GM18907 (cell line): Measurements from ENCODE around the gene MICAL3.

ENCODE experiments used
- ATAC-seq: cut with Tn5 transposase; IDR thresholded peaks from one replicate; pipeline ENCODE4 v1.9.1; 2021; ENCODE audit warnings: mild to moderate bottlenecking, moderate library complexity; ENCODE audit not compliant: unreplicated experiment

The MICAL3 gene

DNA sequence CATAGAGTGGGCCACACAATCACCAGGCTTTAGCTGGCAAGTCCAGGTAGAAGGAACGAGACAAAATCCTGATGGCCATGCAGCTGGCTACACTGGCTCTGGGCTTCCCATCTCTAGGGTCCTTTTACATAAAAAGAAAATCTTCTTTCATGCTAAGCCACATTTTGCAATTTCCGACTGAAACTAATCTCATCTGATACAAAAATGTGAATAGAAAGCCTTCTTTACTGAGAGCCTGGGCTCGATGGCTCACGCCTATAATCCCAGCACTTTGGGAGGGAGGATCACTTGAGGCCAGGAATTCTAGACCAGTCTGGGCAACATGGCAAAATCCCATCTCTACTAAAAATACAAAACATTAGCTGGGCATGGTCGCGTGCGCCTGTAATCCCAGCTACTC is 67.2 kb downstream of the MICAL3 start:
- ATAC-seq, result no peak

DNA sequence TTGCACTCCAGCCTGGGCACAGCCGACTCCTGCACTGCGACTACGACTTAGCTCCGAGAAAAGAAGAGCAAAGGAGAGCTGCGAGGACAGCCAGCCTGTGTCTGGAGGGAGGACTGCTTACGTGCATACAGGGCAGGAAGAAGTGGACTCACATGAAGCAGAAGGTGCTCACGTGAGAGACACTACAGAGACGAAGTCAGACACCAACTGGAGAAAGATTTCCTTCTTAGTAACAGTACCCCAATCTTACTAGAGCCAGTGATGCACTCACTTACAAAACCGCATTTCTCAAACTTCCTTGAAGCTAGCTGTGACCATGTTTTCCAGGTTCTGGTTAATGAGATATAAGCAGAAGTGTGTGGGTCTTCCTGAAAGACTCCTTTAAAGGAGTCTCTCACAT is 67.7 kb downstream of the MICAL3 start:
- ATAC-seq, result no peak

DNA sequence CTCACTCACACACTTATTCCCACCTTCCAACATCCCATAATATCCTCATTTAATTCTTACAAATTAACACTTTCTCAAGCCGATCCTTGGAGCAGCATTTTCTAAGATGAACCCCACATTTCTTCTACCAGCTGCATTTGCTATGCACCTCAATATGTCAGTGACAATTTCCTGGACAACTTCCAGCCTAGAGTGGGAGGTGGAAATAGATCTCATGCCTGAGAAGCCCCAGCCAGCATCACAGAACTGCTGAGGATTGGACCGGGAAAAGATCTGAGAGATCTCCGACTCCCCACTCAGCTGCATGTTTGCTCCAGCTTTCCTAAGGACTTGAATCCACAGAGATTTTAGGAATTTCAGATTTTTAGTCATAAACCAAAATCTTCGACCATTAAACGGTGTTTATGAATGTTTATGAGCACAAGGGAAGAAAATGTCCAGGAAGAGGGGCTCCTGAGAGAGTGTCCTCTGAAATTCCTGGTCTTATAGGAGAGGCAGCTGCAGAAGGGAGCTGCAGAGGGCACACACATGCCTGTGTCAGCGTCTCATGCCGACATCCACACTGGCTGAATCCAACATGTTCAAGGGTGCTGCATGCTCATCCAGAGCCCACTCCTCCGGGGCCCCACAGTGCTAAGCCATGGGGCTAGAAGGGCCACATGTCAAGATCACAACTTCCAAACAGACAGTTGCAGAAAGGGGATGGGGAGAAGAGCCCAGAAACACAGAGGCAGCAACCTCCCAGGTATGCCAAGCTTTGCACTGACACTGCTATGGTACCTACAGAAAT is 68.6 kb downstream of the MICAL3 start:
- ATAC-seq, result no peak

DNA sequence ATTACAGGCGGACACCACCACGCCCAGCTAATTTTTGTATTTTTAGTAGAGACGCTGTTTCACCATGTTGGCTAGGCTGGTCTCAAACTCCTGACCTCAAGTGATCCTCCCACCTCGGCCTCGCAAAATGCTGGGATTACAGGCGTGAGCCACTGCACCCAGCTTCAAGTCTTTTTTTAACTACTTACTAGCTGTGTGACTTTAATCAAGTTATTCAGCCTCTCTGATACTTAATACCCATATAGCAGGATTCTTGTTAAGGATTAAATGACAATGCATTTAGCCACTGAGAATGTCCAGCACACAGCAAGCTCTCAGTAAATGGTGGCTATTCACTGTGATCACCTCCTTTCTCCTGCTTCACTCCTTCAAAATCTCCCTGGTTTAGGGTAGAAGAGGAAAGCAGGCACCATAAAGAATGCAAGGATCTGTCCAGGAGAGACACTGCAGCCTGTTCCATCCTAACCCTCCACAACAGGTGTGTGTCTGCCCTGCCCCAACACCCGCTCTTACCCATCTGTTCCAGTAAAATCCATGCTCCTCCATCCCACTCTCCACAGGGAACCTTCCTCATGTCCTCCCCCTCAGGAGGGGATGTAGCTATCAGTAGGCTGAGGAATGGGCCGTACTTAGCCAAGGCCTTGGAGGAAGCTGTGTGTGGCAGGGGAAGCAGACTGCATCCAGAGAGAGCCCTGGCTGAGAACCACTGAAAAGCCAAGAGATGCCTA is 69.3 kb downstream of the MICAL3 start:
- no peak for ATAC-seq

DNA sequence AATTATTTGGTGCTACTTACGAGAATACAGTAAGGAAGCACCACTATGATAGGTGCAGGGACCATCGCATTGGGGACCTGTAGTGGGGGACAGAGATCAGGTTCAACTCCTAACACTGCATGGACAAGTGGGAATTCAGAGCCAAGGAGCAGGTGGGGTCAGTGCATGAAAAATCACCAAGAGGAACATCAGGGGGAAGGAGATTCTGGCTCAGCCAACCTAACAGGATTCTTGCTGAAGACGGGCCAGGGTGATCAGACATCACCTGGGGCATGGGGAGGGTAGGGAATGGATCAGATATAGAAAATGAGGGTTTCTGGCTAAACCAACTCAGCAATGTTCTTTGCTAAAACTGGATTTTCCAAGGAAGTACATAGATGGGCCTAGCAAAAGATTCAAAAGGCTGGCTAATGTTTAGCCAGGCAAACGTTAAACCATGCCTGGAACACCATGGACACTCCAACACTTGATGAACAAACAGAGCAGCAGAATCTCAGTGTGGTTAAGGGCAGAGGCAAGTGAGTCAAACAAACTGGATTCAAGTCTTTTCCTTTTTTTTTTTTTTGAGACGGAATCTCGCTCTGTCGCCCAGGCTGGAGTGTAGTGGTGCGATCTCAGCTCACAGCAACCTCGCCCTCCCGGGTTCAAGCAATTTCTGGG is 70.0 kb downstream of the MICAL3 start:
- no peak for ATAC-seq

DNA sequence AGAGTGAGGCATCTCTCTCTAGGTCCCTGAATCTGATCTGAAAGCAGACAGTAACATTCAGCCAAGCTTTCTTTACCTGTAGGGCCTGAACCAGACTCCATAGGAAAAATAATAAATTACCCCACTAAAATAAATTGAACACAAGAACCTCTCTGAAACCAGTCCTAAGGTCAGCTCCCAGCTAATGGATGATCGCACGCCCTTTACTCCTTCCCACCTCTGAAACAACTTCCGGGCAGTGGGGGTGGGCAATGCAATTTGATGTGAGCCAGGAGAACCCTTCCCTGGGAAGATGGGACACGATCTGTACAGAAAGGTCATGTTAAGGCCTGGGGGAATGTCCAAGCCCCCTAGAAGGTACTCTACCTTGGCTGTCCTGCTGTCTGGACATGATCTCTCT is 71.2 kb downstream of the MICAL3 start:
- no peak for ATAC-seq

DNA sequence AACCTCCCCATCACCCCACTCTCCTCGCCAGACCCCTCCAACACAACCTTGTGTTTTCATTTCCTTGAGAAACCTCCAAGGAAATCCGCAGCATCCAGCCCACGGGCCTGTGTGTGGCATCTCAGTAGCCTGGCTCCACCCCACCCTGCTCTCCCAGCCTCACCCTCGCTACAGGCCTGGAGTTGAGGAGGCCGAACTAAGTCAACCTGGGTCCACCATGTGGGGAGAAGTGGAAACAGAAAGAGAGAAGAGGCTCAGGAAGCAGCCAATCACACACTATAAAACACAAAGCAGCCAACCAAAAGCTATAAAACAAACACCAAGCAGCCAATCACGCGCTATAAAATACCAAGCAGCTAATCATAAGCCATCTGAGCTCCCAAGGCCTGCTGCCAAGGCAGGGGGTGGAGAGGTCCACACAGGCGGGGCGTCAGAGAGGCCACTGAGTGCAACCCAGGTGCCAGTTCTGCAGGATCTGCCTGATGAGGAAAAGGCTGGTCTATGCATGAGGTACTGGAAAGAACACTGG is 72.0 kb downstream of the MICAL3 start:
- no peak for ATAC-seq

DNA sequence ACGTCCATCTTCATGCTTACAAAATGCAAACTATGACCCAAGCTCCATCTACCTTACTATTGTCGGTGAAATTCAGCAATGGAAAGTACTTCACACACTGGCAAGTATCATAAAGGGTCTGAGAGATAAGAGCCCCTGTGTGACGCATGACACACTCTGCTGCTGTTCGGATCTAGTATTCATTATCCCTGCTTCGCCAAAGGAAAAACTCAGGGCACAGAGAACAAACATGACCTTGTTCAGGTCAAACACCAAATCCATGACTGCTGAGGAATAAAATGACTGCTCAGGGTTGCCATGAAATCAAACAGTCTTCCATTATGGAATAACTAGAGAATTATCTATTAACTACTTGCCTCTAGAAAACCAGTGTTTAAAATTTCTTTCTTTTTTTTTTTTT is 73.0 kb downstream of the MICAL3 start:
- ATAC-seq, result no peak

DNA sequence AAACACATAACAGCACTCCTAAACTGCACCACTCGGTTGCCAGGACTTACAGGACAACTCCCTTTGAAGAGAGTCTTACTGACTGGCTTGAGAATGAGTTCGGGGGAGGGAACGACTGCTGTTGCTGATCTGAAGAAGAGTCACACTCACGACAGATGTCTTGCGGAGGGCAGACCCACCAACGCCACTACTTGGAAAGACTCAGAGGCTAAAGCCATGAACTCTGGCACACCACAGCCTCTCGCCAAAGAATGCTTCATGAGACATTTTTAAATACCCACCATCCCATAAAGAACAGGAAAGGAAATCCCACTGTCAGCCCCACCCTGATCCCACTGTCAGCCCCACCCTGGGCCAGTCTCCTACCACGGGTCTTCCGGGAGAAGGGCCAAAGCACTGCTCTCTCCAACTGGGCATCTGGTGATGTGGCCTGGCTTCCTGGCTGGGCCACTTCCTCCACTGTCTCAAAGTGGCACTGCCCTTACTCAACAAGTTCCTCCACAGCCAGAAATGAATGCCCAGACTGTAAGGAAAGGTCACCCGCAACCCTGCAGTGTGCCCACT is 73.6 kb downstream of the MICAL3 start:
- no peak for ATAC-seq

DNA sequence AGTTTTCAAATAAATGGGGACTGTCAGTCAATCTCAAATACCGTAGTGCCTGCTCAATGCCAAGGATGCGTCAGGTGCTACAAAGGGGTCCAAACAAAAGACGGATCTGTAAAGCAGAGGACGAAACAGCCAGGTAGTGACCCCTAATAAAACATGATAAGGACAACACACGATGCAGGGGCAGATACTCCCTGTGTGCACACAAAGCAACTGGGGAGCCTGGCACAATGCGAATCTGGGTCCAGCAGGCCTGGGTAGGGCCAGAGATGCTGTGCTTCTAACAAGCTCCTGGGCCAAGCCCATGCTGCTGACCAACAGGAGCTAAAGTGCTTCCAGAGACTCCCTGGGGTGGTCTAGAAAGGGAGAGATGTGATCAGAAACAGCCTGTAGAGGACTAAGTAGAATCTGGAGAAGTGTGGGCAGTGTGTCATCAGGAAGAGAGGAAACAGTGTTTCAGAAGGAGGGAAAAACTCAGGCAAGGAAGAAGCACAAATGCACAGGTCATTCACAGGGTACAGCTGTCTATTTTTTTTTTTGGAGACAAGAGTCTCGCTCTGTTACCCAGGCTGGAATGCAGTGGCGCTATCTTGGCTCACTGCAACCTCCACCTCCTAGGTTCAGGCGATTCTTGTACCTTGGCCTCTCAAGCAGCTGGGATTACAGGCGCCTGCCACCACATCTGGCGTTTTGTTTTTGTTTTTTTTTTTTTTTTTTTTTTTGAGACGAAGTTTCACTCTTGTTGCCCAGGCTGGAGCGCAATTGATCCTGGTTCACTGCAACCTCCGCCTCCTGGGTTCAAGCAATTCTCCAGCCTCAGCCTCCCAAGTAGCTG is 74.5 kb downstream of the MICAL3 start:
- no peak for ATAC-seq

DNA sequence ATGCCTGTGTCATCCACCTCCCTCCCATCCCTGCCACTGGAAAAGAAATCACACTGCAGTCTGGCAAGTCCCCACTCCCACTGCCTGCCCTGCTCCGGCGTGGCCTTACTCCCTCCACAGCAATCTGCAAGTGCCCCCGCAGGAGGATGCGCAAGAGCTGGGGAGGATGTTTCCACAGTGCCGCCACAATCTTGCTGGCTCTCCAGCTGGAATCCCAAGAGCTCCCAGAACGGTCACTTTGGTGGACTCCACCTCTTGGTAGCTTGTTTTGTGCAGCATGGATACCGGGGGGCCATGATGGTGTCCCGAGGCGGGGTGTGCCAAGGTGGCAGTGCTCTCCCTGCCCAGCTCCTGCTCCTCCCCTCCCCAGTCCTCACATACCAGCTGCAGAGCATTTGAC is 76.3 kb downstream of the MICAL3 start:
- ATAC-seq, result no peak

DNA sequence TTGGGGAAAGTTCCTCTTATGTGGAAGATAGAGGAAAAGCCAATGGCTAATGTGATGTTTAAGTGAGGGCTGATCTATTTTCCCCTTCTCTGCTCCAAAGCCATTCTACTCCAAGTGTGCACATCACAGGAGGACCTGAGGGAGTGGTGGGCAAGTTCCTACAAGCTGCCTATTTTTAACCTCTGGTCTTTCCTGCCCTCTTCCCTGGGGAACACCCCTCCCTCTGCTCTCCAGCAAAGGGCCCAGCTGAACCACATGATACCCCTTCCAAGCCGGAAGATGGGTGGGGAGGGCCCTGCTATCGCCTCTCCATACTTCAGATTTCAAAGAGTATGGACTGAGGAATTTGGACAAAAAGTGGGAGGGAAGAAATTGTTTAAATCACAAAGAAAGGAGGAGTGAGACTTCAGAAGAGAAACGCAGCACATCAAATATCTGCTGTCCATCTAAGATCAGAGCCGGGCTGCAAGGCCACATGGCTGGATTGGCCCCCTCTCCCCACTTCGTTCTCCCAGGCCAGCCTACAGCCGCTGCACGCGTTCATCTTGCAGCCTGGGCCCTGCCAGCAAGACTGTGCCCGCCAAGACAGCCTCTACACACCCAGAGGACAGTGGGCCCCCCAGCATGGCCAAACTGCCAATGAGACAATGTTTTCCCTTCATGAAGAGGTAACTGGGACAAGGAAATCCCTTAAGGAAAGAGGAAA is 77.5 kb downstream of the MICAL3 start:
- ATAC-seq, result no peak

DNA sequence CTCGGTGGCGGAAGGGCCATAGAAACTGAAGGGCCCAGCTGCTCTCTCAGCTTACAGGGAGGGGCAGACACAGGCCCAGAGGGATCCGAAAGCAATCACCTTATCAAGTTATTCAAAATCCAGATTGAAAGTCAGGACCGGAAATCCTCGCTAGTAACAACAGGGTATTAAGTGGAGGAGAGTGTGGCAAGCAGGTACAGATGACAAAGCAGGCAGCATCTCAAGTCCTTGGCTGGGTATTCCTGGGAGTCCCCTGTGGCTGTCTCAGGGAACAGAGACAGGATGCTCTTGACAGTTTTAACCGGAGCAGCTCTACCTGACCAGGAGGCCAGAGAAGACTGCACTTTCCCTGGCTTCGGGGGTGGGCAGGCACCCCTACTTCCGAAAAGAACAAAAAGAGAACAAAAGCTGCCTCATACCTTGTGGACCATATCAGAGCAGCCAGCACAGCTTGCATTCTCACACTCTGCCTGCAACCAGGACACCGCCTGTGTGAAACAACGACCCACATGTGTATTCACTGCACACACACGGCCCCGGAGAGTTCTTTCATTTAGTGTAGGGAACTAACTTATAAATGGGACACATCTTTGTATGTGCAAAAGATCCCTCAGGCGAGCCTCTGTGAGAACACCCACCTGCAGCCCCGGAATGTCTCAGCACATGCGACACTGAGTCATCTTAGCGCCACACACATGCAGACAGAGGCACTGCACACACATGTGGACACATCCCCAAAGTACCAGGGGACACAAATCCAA is 78.3 kb downstream of the MICAL3 start:
- ATAC-seq, result no peak

DNA sequence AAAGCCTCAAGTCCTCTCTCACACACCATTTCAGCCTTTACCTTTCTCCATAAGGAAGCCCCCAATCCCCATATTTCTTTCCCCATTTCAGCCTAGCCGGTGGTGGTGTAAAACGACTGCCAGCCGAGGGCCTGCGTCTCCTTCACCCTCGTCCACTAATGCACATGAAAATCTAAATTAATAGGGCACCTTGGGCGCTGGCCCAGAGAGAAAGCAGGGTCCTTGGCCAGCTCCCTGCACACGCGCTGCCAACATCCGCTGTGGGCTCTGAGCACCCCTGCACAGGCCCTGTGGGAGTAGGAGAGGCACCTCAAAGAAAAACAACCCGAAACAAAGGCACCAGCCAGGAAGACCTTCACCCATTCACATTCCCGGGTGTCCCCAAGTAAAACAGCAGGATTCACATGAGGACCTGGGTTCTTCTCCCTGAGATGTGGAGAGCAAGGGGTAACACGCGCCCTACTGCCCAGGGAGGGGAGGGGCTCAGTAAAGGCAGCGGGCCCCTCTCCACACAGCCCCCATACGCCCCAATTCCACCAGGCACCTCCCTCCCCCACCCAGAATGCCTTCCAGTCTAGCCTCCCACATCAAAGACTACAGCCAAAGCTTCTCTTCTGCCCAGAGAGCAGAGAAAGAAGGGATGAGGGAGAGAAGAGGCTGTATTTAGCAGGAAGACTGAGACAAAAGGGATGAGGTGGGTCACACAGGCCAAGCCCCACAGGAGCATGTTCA is 79.0 kb downstream of the MICAL3 start:
- ATAC-seq, result no peak

DNA sequence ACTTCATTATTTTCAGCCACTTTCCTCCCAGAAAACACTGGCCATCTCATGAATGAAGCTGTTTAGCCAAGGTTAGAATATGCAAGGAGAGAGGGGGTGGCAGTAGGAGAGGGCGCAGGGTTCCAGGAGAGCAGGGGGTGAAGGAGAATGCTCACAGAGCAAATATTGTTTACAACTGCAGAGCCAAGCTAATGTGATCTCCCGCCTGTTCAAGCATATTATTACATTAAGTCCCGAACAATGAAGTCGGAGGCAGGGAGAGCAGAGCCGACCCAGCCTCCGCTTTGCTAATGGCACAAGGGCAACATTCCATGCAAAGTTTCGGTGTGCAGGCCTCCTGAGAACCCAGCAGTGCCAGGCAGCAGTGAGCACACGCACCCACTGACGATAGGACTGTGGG is 80.1 kb downstream of the MICAL3 start:
- no peak for ATAC-seq

DNA sequence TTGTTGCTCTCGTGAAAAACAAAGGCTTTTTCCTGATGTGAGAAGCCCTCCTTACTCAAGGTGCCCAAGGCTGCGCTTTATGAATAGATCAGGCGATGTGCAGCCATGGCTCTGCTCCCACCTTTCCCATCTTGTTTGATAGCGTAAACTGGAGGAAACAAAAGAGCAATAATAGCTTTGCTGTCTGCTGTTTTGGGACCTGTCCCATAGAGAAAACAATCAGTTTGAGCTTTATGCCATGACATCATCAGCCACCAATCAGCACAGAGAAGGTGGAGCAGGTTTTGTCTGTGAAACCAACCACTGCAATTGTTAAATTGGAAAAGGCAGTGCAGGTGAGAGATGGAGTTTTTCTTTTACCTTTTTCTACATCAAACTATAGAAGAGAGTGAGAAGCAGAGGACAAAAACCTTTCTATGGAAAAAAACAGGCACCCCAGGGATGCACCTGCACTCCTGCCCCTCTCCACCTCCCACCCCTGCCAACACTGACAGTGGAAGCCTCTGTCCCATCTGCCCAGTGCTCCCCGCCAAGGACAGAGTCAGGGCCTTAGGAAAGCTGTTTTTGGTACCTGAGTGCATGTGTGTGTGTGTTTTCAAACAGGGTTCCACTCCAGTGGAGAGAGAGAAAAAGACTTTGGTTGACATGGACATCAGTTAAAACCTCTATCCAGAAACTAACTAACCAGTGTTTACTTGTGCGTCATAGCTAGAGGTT is 80.7 kb downstream of the MICAL3 start:
- ATAC-seq, result no peak

DNA sequence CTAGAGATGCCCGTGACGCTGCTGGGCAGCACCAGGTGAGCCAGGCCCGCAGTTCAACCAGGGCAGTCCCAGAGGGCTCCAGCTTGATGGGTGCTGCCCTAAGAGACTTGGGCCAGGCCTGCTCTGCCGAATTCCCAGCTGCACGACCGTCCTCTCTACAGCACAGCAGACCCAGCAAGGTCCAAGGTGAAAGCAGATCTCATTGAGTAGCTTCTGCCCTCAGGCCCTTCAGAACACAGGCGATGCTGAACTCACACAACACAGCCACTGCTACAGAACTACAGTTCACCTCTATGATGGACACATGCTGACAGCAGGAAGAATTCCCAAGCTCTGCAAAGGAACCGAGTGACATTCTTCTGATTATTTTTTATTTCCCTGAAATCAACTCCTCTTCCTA is 81.6 kb downstream of the MICAL3 start:
- ATAC-seq, result no peak
